ENCODE results near the gene INAFM1.

INAFM1 gene

GRCh38 chr19:47316513-47316912, 41.8 kb downstream of the INAFM1 start:
- TF ChIP-seq EZH2 (IDR thresholded peaks at IDR 0.05; ENCODE audit: borderline replicate concordance, low read length): no peak
- no peak overlapping the region for H3K4me3 ChIP-seq (ENCODE audit: low read depth, low read length, poor library complexity, severe bottlenecking)
- no peaks in the 10 kb centered on the region for H3K36me3 ChIP-seq (ENCODE audit: insufficient read depth, low read length)
- no peaks in the 10 kb centered on the region for H3K4me1 ChIP-seq (ENCODE audit: insufficient read depth, low read length, severe bottlenecking)
- no peaks in the 10 kb centered on the region for H3K79me2 ChIP-seq (ENCODE audit: insufficient read depth, low read length)
- no peak overlapping the region for H3K9ac ChIP-seq (ENCODE audit: low read length)
- no peaks in the 10 kb centered on the region for H3K9me2 ChIP-seq (ENCODE audit: low read depth, low read length)
- no peaks in the 10 kb centered on the region for H3F3A ChIP-seq (ENCODE audit: insufficient read depth, low read length)
- H3K9me3 ChIP-seq (ENCODE audit: low read length): no peaks in the 10 kb centered on the region
- H3K27me3 ChIP-seq (ENCODE audit: insufficient read depth, low read length): peaks cover under 1% of the 10 kb centered on the region; the same call in 1 of the 2 replicates
- H2AFZ ChIP-seq (ENCODE audit: low read length): no peak overlapping the region
- no peak overlapping the region for H3K4me2 ChIP-seq (ENCODE audit: low read length)
- no peaks in the 10 kb centered on the region for H4K20me1 ChIP-seq (ENCODE audit: insufficient read depth, low read length)
- no peak overlapping the region for H3K27ac ChIP-seq (ENCODE audit: low read depth, low read length, poor library complexity, severe bottlenecking)

GRCh38 chr19:47319923-47320871, 45.5 kb downstream of the INAFM1 start:
- Histone ChIP-seq H3K27me3 (ENCODE audit: insufficient read depth, low read length) (peaks cover 16% of the 10 kb centered on the region; the same call in 1 of the 2 replicates), H3K79me2 (ENCODE audit: insufficient read depth, low read length) (no peaks in the 10 kb centered on the region), H2AFZ (ENCODE audit: low read length) (no peak overlapping the region), H4K20me1 (ENCODE audit: insufficient read depth, low read length) (no peaks in the 10 kb centered on the region), H3K9ac (ENCODE audit: low read length) (no peak overlapping the region), H3K4me2 (ENCODE audit: low read length) (no peak overlapping the region), H3K4me3 (ENCODE audit: low read depth, low read length, poor library complexity, severe bottlenecking) (no peak overlapping the region), H3K9me3 (ENCODE audit: low read length) (0 out of 2 replicates have a peak, but pooled peaks cover 3% of the 10 kb centered on the region), H3F3A (ENCODE audit: insufficient read depth, low read length) (no peaks in the 10 kb centered on the region), H3K27ac (ENCODE audit: low read depth, low read length, poor library complexity, severe bottlenecking) (no peak overlapping the region), H3K4me1 (ENCODE audit: insufficient read depth, low read length, severe bottlenecking) (no peaks in the 10 kb centered on the region), H3K36me3 (ENCODE audit: insufficient read depth, low read length) (no peaks in the 10 kb centered on the region), H3K9me2 (ENCODE audit: low read depth, low read length) (no peaks in the 10 kb centered on the region)
- TF ChIP-seq CTCF (IDR thresholded peaks at IDR 0.05; ENCODE audit: low read length) (no peak), EZH2 (IDR thresholded peaks at IDR 0.05; ENCODE audit: borderline replicate concordance, low read length) (no peak)

- H3K4me1 ChIP-seq (ENCODE audit: insufficient read depth, low read length, severe bottlenecking): no peaks in the 10 kb centered on the region
- peaks cover 16% of the 10 kb centered on the region; the same call in 1 of the 2 replicates for H3K27me3 ChIP-seq (ENCODE audit: insufficient read depth, low read length)
- H3K4me3 ChIP-seq (ENCODE audit: low read depth, low read length, poor library complexity, severe bottlenecking): no peak overlapping the region
- H4K20me1 ChIP-seq (ENCODE audit: insufficient read depth, low read length): no peaks in the 10 kb centered on the region
- 0 out of 2 replicates have a peak, but pooled peaks cover 3% of the 10 kb centered on the region for H3K9me3 ChIP-seq (ENCODE audit: low read length)
- no peaks in the 10 kb centered on the region for H3K9me2 ChIP-seq (ENCODE audit: low read depth, low read length)
- H3K79me2 ChIP-seq (ENCODE audit: insufficient read depth, low read length): no peaks in the 10 kb centered on the region
- no peak overlapping the region for H3K27ac ChIP-seq (ENCODE audit: low read depth, low read length, poor library complexity, severe bottlenecking)
- no peak overlapping the region for H3K4me2 ChIP-seq (ENCODE audit: low read length)
- H3K9ac ChIP-seq (ENCODE audit: low read length): no peak overlapping the region
- no peak overlapping the region for H2AFZ ChIP-seq (ENCODE audit: low read length)
- TF ChIP-seq EZH2 (IDR thresholded peaks at IDR 0.05; ENCODE audit: borderline replicate concordance, low read length) (no peak), CTCF (IDR thresholded peaks at IDR 0.05; ENCODE audit: low read length) (no peak)
- H3K36me3 ChIP-seq (ENCODE audit: insufficient read depth, low read length): no peaks in the 10 kb centered on the region
- no peaks in the 10 kb centered on the region for H3F3A ChIP-seq (ENCODE audit: insufficient read depth, low read length)
Observed at GRCh38 chr19:47321630-47322029, 46.9 kb downstream of the INAFM1 start.
